DMS79 (cell line): ENCODE measurements around the gene FGF11.

ENCODE experiments used
- DNase-seq: peaks from one replicate; lab custom pipeline; 2025; lab: John Stamatoyannopoulos, UW

FGF11 gene

GRCh38 chr17:7431231-7431630 lies 8.1 kb upstream of the FGF11 start:
- no peak for DNase-seq

- no peak for DNase-seq
These were observed 7.0 kb upstream of the FGF11 start for GRCh38 chr17:7432296-7432695.

- no peak for DNase-seq
These were observed 3.4 kb upstream of the FGF11 start for GRCh38 chr17:7435676-7436555.

GRCh38 chr17:7436556-7437368 lies 2.5 kb upstream of the FGF11 start:
- peak; percentile 54 for DNase-seq

- DNase-seq = no peak
These were observed 1.9 kb upstream of the FGF11 start for GRCh38 chr17:7437369-7437863.

GRCh38 chr17:7437950-7438614 lies 1.2 kb upstream of the FGF11 start:
- DNase-seq = no peak

GRCh38 chr17:7438656-7439460 lies 454 bp upstream of the FGF11 start:
- DNase-seq = no peak

GRCh38 chr17:7440113-7440833 lies 961 bp downstream of the FGF11 start:
- peak; percentile 67 for DNase-seq

GRCh38 chr17:7440834-7441195 lies 1.5 kb downstream of the FGF11 start:
- DNase-seq = no peak

- no peak for DNase-seq
These were observed 2.0 kb downstream of the FGF11 start for GRCh38 chr17:7441266-7441665.

GRCh38 chr17:7442142-7442541 lies 2.8 kb downstream of the FGF11 start:
- DNase-seq = no peak

GRCh38 chr17:7443499-7444485 lies 4.5 kb downstream of the FGF11 start:
- DNase-seq = no peak

GRCh38 chr17:7444682-7445618 lies 5.6 kb downstream of the FGF11 start, which contains the start of gene CHRNB1:
Gene CHRNB1, plus strand, starts transcription at chr17:7445061. Its CDS starts 67 bp downstream, at chr17:7445128.
- peak; percentile 12 for DNase-seq

GRCh38 chr17:7445619-7445968 lies 6.3 kb downstream of the FGF11 start:
- peak; percentile 39 for DNase-seq

GRCh38 chr17:7448461-7448860 lies 9.1 kb downstream of the FGF11 start:
- no peak for DNase-seq

GRCh38 chr17:7459961-7460545 lies 20.7 kb downstream of the FGF11 start:
- DNase-seq = no peak

- no peak for DNase-seq
These were observed 21.7 kb downstream of the FGF11 start for GRCh38 chr17:7460850-7461660.
